HEK293 (cell line): ENCODE data around the gene MPV17L.
"Not testable (repeated sequence)": the region's sequence is repeated elsewhere in the genome, so short reads cannot be mapped to it uniquely, and the experiment has no call there.

Source experiments
- CTCF ChIA-PET: fragments of 350-600 bp; formaldehyde crosslinking; extraction: SDS; loops from one replicate; lab custom pipeline; 2021; ENCODE audit warnings: antibody characterized with exemption; lab: Yijun Ruan, JAX
- POLR2A ChIA-PET: fragments of 300-600 bp; formaldehyde crosslinking; extraction: SDS; loops from one replicate; lab custom pipeline; 2020; ENCODE audit warnings: antibody characterized with exemption, inconsistent platforms; lab: Yijun Ruan, JAX
- H3K27ac ChIP-seq: fragments of 200-500 bp; sonication (Bioruptor generic); 2 replicates; pipeline ENCODE4 v1.5.1; 2014; ENCODE audit warnings: low read depth, low read length, control low read depth, inconsistent platforms; ENCODE audit errors: extremely low read depth
- H3K36me3 ChIP-seq, 2 experiments: fragments of 200-500 bp in 1 of 2; sonication (Bioruptor generic) in 1 of 2; 1 replicate in 1 of 2; 2 replicates in 1 of 2; pipeline ENCODE4 v1.5.1; 2014 to 2017; ENCODE audit warnings: inconsistent platforms in 2 of 2, low read length in 2 of 2; ENCODE audit not compliant: control insufficient read depth in 2 of 2, insufficient read depth in 1 of 2
- H3K4me1 ChIP-seq: fragments of 200-500 bp; sonication (Bioruptor generic); 2 replicates; pipeline ENCODE4 v1.5.1; 2014; ENCODE audit warnings: mild to moderate bottlenecking, low read length, inconsistent platforms; ENCODE audit not compliant: control insufficient read depth, insufficient read depth
- H3K4me3 ChIP-seq: 2 replicates; pipeline ENCODE4 v1.5.1; 2011; ENCODE audit warnings: low read depth, mild to moderate bottlenecking, control low read depth, low read length, moderate library complexity
- H3K9me3 ChIP-seq: fragments of 200-500 bp; sonication (Bioruptor generic); 2 replicates; pipeline ENCODE4 v1.5.1; 2014; ENCODE audit warnings: low read depth, low read length, inconsistent platforms; ENCODE audit not compliant: control insufficient read depth, insufficient read depth
- GLIS1 ChIP-seq: fragments of 450-650 bp; formaldehyde crosslinking; IDR thresholded peaks from 2 replicates; pipeline ENCODE4 v1.5.1; 2016; ENCODE audit warnings: missing biosample characterization, missing genetic modification characterization
- KLF7 ChIP-seq: fragments of 450-650 bp; formaldehyde crosslinking; IDR thresholded peaks from 2 replicates; pipeline ENCODE4 v1.5.1; 2016; ENCODE audit warnings: missing biosample characterization, missing genetic modification characterization, borderline replicate concordance
- KLF8 ChIP-seq: fragments of 450-650 bp; formaldehyde crosslinking; IDR thresholded peaks from 2 replicates; pipeline ENCODE4 v1.5.1; 2016; ENCODE audit warnings: missing biosample characterization, missing genetic modification characterization
- TRIM28 ChIP-seq: IDR thresholded peaks from 2 replicates; pipeline ENCODE4 v1.6.1; 2011; ENCODE audit warnings: low read length, control low read depth, borderline replicate concordance
- ZBTB7A ChIP-seq: fragments of 450-650 bp; formaldehyde crosslinking; IDR thresholded peaks from 2 replicates; pipeline ENCODE4 v1.5.1; 2016; ENCODE audit warnings: low read depth, missing biosample characterization, missing genetic modification characterization
- ZNF121 ChIP-seq: fragments of 450-650 bp; formaldehyde crosslinking; IDR thresholded peaks from 2 replicates; pipeline ENCODE4 v1.5.1; 2016; ENCODE audit warnings: missing biosample characterization, missing genetic modification characterization
- ZNF16 ChIP-seq: fragments of 450-650 bp; formaldehyde crosslinking; IDR thresholded peaks from 2 replicates; pipeline ENCODE4 v1.5.1; 2016; ENCODE audit warnings: low read depth, missing biosample characterization, missing genetic modification characterization
- ZNF18 ChIP-seq: fragments of 450-650 bp; formaldehyde crosslinking; IDR thresholded peaks from 2 replicates; pipeline ENCODE4 v1.5.1; 2016; ENCODE audit warnings: missing biosample characterization, missing genetic modification characterization
- ZNF223 ChIP-seq: fragments of 450-650 bp; formaldehyde crosslinking; IDR thresholded peaks from 2 replicates; pipeline ENCODE4 v1.5.1; 2016; ENCODE audit warnings: missing biosample characterization, missing genetic modification characterization
- ZNF280D ChIP-seq: fragments of 450-650 bp; formaldehyde crosslinking; IDR thresholded peaks from 2 replicates; pipeline ENCODE4 v1.5.1; 2016; ENCODE audit warnings: missing biosample characterization, missing genetic modification characterization
- ZNF416 ChIP-seq: fragments of 450-650 bp; formaldehyde crosslinking; IDR thresholded peaks from 2 replicates; pipeline ENCODE4 v1.5.1; 2016; ENCODE audit warnings: missing biosample characterization, missing genetic modification characterization
- ZNF629 ChIP-seq: fragments of 450-650 bp; formaldehyde crosslinking; IDR thresholded peaks from 2 replicates; pipeline ENCODE4 v1.5.1; 2017; ENCODE audit warnings: missing biosample characterization, missing genetic modification characterization
- ZNF677 ChIP-seq: fragments of 450-650 bp; IDR thresholded peaks from 2 replicates; pipeline ENCODE4 v1.5.0; 2018; ENCODE audit warnings: missing biosample characterization, mild to moderate bottlenecking, missing genetic modification characterization, moderate library complexity
- ZNF704 ChIP-seq: fragments of 450-650 bp; formaldehyde crosslinking; IDR thresholded peaks from 2 replicates; pipeline ENCODE4 v1.5.1; 2016; ENCODE audit warnings: missing biosample characterization, missing genetic modification characterization
- ZNF707 ChIP-seq: fragments of 450-650 bp; formaldehyde crosslinking; IDR thresholded peaks from 2 replicates; pipeline ENCODE4 v1.5.1; 2016; ENCODE audit warnings: missing biosample characterization, missing genetic modification characterization
- ZNF776 ChIP-seq: fragments of 450-650 bp; formaldehyde crosslinking; IDR thresholded peaks from 2 replicates; pipeline ENCODE4 v1.5.0; 2017; ENCODE audit warnings: missing biosample characterization, missing genetic modification characterization, borderline replicate concordance
- ZSCAN16 ChIP-seq: fragments of 450-650 bp; formaldehyde crosslinking; IDR thresholded peaks from 2 replicates; pipeline ENCODE4 v1.5.1; 2016; ENCODE audit warnings: missing biosample characterization, missing genetic modification characterization

MPV17L gene

GRCh38 chr16:15451098-15451731 is 55.7 kb downstream of the MPV17L start:
- TF ChIP-seq ZNF629 (tag by site-specific recombination) (no peak), ZNF16 (no peak), KLF7 (tag by site-specific recombination) (no peak), TRIM28 (no peak), ZNF280D (tag by site-specific recombination) (no peak), GLIS1 (no peak), ZNF776 (no peak), ZBTB7A (tag by site-specific recombination) (no peak), ZNF707 (tag by site-specific recombination) (no peak), ZNF416 (tag by site-specific recombination) (no peak), ZSCAN16 (no peak)
- no peak overlapping the region for H3K4me3 ChIP-seq
- H3K4me1 ChIP-seq: no peaks in the 10 kb centered on the region
- H3K36me3 ChIP-seq: no peaks in the 10 kb centered on the region
- POLR2A ChIA-PET: interaction anchor here (0.6 to 1.2 kb wide), 2 partner anchors 98 to 192 kb away, joined by 3 to 6 read pairs; partner anchors contain the start of gene MARF1
- no peak overlapping the region for H3K27ac ChIP-seq
- H3K9me3 ChIP-seq: no peaks in the 10 kb centered on the region
- CTCF ChIA-PET: no interaction called here

GRCh38 chr16:15452246-15452855 is 56.8 kb downstream of the MPV17L start:
- no peaks in the 10 kb centered on the region for H3K9me3 ChIP-seq
- TF ChIP-seq ZNF223 (no peak), ZNF677 (tag by site-specific recombination) (no peak), GLIS1 (no peak), ZNF18 (tag by site-specific recombination) (no peak), KLF8 (no peak), ZNF704 (no peak)
- H3K27ac ChIP-seq: no peak overlapping the region
- CTCF ChIA-PET: no interaction called here
- H3K4me3 ChIP-seq: no peak overlapping the region
- POLR2A ChIA-PET: no interaction called here
- no peaks in the 10 kb centered on the region for H3K36me3 ChIP-seq
- no peaks in the 10 kb centered on the region for H3K4me1 ChIP-seq

- H3K27ac ChIP-seq, H3K4me1 ChIP-seq, POLR2A ChIA-PET, H3K36me3 ChIP-seq, H3K9me3 ChIP-seq, CTCF ChIA-PET, H3K4me3 ChIP-seq: not testable (repeated sequence)
- 0 out of 2 replicates have a peak, but pooled peaks have one; percentile 66 for TF ChIP-seq ZNF121 (tag by site-specific recombination)
These were observed 57.7 kb downstream of the MPV17L start for GRCh38 chr16:15453296-15453695.

- H3K27ac ChIP-seq, H3K36me3 ChIP-seq, POLR2A ChIA-PET, CTCF ChIA-PET, H3K4me3 ChIP-seq, H3K9me3 ChIP-seq, H3K4me1 ChIP-seq: not testable (repeated sequence)
These were observed 59.4 kb downstream of the MPV17L start for GRCh38 chr16:15454933-15455332.
